Measurements from ENCODE around the gene CELF4. TPM values are rescaled to one million over a fixed set of nuclear protein-coding genes. Genes with fewer than 3 reads are reported as not detected.

CELF4 gene
- total RNA-seq, 1 donor from 2014 or later = 0.22 TPM

- Mint-ChIP-seq H3K4me1 (ENCODE audit: low read depth) (peaks cover 9% of the 10 kb centered on the region), H3K36me3 (ENCODE audit: low read depth) (no peaks in the 10 kb centered on the region), H3K9me3 (ENCODE audit: low read depth) (no peaks in the 10 kb centered on the region), H3K27ac (ENCODE audit: unreplicated experiment) (no peak overlapping the region), H3K4me3 (ENCODE audit: unreplicated experiment) (no peak overlapping the region), H3K27me3 (ENCODE audit: low read depth) (peaks cover 12% of the 10 kb centered on the region)
- no peak for DNase-seq (ENCODE audit: low spot score)
- no peak for TF ChIP-seq CTCF (IDR thresholded peaks at IDR 0.05)
Measured at GRCh38 chr18:37451239-37451825, 114.3 kb downstream of the CELF4 start.

DNA sequence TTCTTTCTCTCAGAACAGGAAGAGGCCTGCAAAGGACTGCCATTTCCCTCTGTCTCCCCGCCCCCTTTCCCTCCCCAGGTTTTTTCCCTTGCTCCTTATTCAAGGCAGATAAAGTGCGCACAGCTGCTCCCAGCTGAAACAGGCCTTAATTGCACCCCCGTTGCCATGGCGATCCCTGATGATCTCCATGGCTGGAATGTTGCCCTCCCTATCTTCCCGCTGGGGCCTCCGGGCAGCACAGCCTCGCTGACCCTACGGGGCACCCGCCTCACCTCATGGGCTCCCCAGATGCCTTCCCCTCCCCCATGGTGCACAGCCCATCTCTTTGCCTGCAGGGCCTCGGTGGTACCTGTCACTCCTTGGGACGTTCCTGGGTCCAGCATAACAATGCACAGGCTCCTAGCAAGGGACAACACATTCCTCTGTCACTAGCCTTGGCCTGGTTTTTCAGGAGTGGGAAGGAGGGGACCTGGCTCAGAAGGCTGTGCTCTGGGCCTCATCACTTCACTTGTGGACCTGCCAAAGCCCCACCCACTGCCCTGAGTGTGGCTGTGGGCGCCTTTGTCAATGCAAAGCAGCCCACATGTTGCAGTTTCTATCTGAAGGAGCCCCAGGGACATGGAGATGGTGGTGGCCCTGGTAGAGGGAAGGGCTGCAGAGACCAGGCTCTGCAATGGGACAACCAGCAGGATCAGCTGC, 115.0 kb downstream of the CELF4 start:
- Mint-ChIP-seq H3K27me3 (ENCODE audit: low read depth) (peaks cover 12% of the 10 kb centered on the region), H3K27ac (ENCODE audit: unreplicated experiment) (no peak overlapping the region), H3K4me3 (ENCODE audit: unreplicated experiment) (no peak overlapping the region), H3K36me3 (ENCODE audit: low read depth) (no peaks in the 10 kb centered on the region), H3K9me3 (ENCODE audit: low read depth) (no peaks in the 10 kb centered on the region), H3K4me1 (ENCODE audit: low read depth) (peaks cover 9% of the 10 kb centered on the region)
- TF ChIP-seq CTCF (IDR thresholded peaks at IDR 0.05) = no peak
- no peak for DNase-seq (ENCODE audit: low spot score)

DNA sequence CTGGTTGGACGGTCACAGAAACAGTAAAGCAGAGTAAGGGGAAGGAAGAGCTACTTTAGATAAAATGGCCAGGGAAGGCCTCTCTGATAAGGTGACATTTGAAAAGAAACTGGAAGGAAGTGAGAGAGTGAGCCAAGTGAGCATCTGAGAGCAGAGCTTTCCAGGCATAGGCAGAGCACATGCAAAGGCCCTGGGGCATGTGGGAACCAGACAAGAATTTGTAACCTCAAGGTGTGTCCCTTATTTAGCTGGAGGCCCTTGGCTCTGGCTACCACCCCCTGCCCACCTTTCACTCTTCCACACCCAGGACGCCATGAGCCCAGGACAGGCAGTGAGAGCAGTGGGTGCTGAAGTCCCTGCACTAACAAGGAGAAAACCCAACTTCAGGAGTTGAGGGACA, 116.0 kb downstream of the CELF4 start:
- peaks cover 12% of the 10 kb centered on the region for H3K4me1 Mint-ChIP-seq (ENCODE audit: low read depth)
- TF ChIP-seq CTCF (IDR thresholded peaks at IDR 0.05) = no peak
- DNase-seq (ENCODE audit: low spot score) = no peak
- H3K27ac Mint-ChIP-seq (ENCODE audit: unreplicated experiment) = no peak overlapping the region
- H3K4me3 Mint-ChIP-seq (ENCODE audit: unreplicated experiment) = no peak overlapping the region
- H3K27me3 Mint-ChIP-seq (ENCODE audit: low read depth) = peaks cover 17% of the 10 kb centered on the region
- no peaks in the 10 kb centered on the region for H3K36me3 Mint-ChIP-seq (ENCODE audit: low read depth)
- H3K9me3 Mint-ChIP-seq (ENCODE audit: low read depth) = no peaks in the 10 kb centered on the region

DNA sequence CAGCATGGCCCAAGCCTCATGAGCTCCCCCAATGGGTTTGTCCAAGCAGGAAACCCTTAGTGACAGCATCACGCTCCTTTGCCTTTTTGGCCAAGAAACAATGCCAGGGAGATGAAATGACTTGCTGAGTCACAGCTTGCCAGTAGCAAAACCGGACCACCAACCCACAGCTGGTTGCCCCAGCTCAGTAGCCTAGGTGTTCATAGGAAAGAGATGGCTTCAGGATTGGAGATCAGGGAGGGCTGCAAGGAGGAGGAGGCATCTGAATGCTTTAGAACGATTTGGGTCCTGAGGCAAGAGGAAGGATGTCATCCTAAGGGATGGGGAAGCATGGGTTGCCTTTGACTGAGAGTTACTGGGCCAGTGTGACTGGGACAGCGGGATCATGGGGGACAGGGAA, 116.7 kb downstream of the CELF4 start:
- H3K27me3 Mint-ChIP-seq (ENCODE audit: low read depth) = peaks cover 20% of the 10 kb centered on the region
- no peak overlapping the region for H3K27ac Mint-ChIP-seq (ENCODE audit: unreplicated experiment)
- H3K4me1 Mint-ChIP-seq (ENCODE audit: low read depth) = peaks cover 14% of the 10 kb centered on the region
- H3K36me3 Mint-ChIP-seq (ENCODE audit: low read depth) = no peaks in the 10 kb centered on the region
- no peaks in the 10 kb centered on the region for H3K9me3 Mint-ChIP-seq (ENCODE audit: low read depth)
- no peak overlapping the region for H3K4me3 Mint-ChIP-seq (ENCODE audit: unreplicated experiment)
- no peak for TF ChIP-seq CTCF (IDR thresholded peaks at IDR 0.05)
- no peak for DNase-seq (ENCODE audit: low spot score)

DNA sequence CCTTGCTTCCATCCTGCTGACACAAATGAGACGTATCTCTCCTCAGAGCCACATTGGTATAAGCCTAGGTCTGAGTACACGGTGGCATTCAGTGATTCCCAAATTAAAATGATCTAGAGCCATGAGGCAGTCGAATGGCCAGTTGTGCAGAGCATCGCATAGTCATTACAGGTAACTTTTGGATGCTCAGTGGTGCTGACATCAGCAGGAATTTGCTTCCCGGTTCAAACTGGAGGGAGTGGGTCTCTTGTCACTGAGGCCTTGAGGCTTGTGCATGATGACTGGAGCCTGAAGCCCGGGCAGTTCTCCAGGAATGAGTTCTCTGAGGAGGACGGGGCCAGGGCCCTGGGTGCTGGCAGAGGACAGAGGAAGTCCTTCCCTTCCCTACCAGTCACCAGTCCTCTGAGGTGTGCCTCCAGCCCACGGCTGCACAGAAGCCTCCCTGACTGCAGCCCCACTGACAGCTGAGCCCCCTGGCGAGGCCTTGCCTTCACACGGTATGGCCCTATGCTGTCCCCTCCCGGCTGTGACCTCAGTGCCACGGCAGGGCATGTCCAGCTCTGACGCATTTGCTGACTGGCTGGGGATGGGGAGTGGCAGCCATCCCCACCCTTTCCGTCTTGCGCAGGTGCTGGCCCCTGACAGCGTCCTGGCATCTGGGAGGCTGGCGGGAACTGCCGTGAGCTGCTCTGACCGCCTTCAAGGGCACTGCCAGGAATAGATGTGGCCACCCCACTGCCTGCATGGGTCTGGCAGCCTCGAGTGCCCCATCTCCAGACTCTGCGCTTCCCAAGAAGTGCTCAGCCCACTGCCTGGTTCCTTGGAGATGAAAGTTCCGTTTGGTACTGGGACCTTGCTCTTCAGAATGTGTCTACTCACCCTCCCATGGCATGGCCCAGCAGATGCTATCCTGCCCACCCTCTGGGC, 117.4 kb downstream of the CELF4 start:
- Mint-ChIP-seq H3K27me3 (ENCODE audit: low read depth) (peaks cover 19% of the 10 kb centered on the region), H3K27ac (ENCODE audit: unreplicated experiment) (no peak overlapping the region), H3K4me3 (ENCODE audit: unreplicated experiment) (no peak overlapping the region), H3K36me3 (ENCODE audit: low read depth) (no peaks in the 10 kb centered on the region), H3K4me1 (ENCODE audit: low read depth) (peaks cover 13% of the 10 kb centered on the region), H3K9me3 (ENCODE audit: low read depth) (no peaks in the 10 kb centered on the region)
- no peak for TF ChIP-seq CTCF (IDR thresholded peaks at IDR 0.05)
- DNase-seq (ENCODE audit: low spot score) = no peak

Data from chondrocyte (in vitro differentiated cells).